ENCODE results near the gene PLOD2.

DNA sequence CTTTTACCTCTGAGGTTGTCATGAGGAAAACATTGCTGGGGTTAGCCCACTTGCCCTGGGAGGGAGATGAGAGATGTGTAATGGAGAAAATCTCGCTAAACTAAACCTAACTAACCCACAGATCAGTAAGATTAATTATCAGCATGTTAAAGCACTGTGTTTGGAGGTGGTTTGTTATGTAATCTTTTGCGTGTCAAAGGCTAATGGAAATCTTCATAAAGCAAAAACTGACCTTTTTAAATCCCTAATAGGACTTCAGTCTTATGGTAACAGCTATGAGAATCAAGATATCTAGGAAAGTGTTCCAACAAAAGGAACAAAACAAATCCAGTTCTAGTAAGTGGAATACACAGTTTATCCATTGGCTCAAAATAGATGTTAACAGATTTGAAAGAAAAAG, 102.7 kb downstream of the PLOD2 start:
- TF ChIP-seq, protein P1, sequence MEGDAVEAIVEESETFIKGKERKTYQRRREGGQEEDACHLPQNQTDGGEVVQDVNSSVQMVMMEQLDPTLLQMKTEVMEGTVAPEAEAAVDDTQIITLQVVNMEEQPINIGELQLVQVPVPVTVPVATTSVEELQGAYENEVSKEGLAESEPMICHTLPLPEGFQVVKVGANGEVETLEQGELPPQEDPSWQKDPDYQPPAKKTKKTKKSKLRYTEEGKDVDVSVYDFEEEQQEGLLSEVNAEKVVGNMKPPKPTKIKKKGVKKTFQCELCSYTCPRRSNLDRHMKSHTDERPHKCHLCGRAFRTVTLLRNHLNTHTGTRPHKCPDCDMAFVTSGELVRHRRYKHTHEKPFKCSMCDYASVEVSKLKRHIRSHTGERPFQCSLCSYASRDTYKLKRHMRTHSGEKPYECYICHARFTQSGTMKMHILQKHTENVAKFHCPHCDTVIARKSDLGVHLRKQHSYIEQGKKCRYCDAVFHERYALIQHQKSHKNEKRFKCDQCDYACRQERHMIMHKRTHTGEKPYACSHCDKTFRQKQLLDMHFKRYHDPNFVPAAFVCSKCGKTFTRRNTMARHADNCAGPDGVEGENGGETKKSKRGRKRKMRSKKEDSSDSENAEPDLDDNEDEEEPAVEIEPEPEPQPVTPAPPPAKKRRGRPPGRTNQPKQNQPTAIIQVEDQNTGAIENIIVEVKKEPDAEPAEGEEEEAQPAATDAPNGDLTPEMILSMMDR (IDR thresholded peaks at IDR 0.05; ENCODE audit: low read depth, low read length, poor library complexity, severe bottlenecking): no peak
- TF ChIP-seq EZH2phosphoT487 (IDR thresholded peaks at IDR 0.05; ENCODE audit: borderline replicate concordance, low read length): no peak

Measured in DOHH2 (cell line).